GM21447 (cell line): ENCODE results near the gene GIPR.
"Not testable (repeated sequence)": the region's sequence is repeated elsewhere in the genome, so short reads cannot be mapped to it uniquely, and the experiment has no call there.

Experiments
- ATAC-seq: cut with Tn5 transposase; IDR thresholded peaks from one replicate; pipeline ENCODE4 v1.9.1; 2021; ENCODE audit not compliant: unreplicated experiment

GIPR gene

GRCh38 chr19:45687599-45687998, 19.6 kb downstream of the GIPR start:
- ATAC-seq = no peak

DNA sequence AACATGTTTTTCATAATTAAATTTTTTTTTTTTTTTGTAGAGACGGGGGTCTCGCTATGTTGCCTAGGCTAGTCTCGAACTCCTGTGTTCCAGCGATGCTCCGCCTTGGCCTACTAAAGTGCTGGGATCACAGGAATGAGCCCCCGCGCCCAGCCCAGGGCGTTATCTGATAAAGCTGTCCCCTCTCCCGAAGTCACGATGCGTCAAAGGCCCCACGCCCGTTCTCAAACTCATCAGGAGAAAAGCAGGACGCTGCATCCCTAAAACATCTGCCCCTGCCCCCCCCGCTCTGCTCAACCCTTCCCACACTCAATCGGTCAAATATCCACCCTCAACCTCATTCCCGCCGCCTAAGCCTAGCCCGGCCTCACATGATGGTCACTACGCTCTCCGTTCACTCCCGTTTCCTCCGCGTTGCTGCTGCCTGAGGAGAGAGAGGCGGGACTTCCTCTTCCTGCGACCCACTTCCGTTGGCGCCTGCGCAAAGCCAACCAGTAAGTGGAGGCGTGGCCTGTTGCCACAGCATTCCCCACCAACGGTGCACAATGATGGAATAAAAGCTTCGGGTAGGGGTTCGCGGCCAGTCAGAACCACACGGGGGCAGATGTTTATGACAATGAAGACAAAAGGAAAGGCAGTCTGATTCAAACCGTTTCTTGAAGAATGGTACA, 23.6 kb downstream of the GIPR start, which contains the start of gene SNRPD2:
Gene SNRPD2, minus strand, starts transcription at position 438 of the 671 bp plus-strand sequence. Its CDS starts 65 bp downstream, at position 373.
- peak; percentile 42 for ATAC-seq

GRCh38 chr19:45692187-45693105, 24.4 kb downstream of the GIPR start, which contains the start of gene QPCTL:
TSS of gene QPCTL (plus strand) at chr19:45692666. CDS start at chr19:45692704, 38 bp downstream.
- ATAC-seq = peak; percentile 84

DNA sequence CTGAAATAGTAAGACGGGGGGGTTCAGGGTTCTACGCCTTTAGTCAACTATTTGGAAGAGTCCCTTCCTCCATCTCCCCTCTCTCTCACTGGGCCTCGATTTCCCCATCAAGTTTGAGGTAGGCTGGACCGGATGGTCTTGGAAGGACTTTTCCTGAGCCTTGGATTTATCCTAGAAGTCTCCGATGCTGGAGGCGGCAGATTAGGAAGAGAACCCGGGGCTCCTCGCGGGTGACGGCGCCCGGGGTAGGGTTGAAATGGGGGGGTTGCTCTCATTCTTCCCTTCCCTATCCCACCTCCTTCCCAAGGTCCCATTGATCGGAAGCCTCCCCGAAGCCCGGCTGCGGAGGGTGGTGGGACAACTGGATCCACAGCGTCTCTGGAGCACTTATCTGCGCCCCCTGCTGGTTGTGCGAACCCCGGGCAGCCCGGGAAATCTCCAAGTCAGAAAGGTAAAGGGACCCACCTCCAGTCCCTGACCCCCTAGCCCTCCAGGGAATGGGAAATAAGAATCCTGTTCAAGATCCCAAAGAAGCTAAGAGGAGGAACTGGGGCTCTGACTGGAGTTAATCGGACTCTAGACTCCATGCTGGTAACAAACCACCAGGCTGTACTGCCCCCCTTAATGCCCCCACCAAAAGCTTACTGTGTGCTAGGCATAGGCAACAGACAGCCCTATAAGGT, 25.2 kb downstream of the GIPR start:
- ATAC-seq = no peak

DNA sequence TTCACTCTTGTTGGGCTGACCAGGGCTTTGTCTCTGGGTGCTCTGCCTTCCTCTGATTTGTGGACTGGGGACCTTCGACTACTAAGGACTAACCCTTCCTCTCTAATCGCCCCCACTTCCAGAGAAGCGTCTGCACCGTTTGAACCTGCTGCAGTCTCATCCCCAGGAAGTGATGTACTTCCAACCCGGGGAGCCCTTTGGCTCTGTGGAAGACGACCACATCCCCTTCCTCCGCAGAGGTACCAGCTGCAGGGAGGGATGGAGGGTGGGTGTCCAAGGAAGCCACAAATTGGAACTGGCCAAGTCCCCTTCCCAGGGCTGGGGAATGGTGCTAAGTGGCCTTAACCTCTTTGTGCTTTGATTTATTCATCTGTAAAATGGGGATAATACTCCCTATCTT, 33.7 kb downstream of the GIPR start:
- ATAC-seq = no peak

DNA sequence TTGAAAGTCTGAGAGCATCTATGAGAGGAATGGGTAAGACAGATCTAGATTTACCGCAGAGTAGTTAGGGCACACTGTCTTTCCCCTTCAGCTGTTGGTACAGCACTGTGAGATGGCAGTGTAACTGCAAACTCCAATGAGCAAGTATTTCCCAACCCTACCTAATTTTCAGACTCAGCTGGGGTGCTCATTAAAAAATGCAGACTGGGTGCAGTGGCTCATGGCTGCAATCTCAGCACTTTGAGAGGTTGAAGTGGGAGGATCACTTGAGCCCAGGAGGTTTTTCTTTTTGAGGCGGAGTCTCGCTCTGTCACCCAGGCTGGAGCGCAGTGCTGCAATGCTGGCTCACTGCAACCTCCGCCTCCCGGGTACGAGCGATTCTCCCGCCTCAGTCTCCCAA, 37.1 kb downstream of the GIPR start:
- no peak for ATAC-seq

GRCh38 chr19:45705710-45706415, 37.8 kb downstream of the GIPR start:
- no peak for ATAC-seq

DNA sequence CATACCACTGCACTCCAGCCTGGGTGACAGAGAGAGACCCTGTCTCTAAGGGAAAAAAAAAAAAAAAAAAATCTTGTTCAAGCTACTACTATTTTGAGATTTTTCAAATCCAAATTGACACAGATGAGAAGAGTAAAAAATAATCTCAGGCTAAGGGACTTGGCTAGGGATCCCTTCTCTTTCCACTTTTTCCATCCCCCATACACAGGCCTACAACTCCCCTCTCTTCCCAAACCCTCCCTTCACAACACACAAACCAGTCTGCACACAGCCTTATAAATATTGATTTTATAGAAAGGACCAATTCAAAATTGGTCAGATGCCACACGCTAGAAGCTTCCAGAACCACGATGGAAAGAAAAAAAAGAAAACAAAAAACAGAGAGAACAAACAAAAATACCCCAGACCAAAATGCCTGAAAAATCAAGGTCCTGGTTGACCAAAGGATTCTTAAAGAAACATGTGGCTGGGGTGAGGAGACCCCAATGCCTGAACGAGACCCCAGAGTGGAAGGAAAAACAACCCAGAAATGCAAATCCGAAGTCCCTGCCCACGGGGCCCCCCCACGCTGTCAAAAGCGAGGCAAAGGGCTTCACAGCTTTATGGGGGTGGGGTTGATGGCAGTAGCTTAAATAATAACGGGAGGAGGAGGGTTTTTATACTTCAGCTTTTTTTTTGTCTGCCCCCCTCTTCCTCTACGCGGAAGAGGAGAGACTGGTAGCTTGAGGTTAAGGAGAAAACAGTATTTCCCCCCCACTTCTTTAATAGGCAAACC, 42.5 kb downstream of the GIPR start:
- ATAC-seq = no peak

DNA sequence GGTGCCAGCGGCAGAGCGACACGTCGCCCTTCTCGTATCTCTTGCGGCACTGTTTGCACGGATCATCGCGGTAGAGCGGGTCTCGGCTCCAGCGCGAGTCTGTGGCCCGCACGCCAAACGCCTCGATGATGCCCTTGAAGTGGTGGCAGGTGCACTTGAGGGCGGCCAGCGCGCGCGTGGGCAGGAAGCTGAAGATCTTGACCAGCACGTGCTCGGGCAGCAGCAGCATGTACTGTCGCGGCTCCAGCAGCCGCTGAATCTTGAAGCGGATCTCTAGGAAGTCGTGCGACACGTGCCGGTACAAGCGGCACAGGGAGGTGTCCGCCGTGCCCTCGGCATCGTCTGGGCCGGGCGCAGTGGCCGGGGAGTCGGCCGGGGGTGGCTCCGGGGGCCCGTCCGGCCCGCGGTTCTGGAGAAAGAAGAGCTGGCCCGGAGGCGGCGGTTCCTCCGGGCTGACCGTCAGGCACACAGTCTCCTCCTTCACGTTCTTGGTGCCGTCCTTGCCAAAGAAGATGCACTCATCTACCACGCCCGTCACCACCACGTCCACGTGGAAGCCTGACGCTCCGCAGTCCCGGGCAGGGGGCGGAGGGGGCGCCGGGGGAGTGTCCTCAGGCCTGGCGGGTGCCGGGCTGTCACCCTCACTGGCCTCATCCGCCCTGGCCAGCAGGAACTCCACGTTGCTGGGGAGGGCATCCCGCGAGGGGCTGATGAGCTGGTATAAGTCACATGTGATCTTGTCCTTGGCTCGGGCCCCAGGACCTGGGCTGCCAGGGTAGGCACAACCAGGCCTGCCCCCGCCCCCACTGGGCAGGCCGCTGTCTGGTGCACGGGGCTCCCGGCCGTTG, 44.1 kb downstream of the GIPR start:
- no peak for ATAC-seq

DNA sequence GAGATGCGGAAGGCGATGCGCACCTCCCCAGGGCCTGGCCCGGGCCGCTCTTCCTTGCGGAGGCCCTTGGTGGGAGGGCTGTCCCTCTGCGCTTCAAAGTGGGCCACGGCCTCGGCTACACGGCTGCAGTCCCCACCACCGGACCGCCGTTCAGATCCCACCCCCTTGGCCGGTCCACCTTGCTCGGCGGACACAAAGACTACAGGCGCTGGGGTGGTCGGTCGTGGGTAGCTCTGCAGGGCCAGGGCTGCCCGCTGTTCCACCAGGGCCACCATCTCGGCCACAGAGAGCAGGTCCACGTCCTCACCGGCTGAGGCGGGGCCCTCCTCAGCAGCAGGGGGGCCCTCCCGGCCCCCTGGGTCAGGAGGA, 44.7 kb downstream of the GIPR start:
- no peak for ATAC-seq

- ATAC-seq = no peak
Measured at GRCh38 chr19:45713141-45713540, 45.1 kb downstream of the GIPR start.

DNA sequence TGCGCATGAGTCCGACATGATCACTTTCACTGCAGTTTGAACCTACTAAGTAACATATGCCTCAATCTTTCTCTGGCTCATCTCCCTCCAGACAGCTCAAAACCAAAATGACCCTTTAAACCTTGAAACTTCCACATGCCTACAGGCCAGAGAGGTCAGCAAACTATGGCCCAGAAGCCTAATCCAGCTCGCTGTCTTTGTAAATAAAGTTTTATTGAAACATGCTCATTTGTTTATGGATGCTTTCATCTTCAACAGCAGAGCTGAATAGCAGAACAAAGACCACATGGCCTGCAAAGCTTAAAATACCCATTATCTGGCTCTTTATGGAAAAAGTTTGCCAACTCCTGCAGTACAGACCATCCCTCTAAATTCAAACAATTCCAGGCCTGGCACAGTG, 47.1 kb downstream of the GIPR start:
- ATAC-seq = no peak

DNA sequence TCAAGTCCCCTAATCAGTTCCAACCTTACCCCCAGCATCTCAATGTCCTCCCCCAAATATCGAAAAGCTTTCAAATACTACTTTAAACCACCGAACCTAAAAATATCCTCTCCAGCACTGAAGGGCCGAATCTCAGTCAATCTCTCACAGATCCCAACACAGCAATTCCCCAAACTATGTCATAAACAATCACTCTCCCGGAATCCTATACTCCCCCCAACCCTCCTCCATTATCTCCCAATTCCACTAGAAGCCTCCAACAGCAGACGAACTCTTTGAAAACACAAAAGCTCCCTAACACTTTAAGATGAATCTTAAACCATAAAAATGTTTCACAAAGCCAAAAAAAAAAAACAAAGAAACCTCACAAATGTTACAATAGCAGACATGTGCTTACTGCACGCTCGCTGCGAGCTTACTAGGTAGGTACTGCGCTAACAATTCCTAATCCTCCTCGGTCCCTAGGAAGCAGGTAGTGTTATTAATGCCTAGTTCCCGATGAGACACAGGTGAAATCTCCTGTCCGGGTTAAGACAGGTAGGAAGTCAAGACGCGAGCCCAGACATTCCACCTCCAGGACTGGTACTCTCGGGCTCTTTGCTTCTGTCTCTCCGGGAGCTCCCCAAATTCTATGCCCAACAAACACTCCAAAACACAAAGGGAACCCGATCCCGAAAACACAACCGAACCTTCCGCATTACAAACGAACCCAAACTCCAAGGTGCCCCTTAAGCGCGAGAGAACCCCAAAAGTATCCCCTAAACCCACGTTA, 48.5 kb downstream of the GIPR start:
- ATAC-seq = no peak

GRCh38 chr19:45717131-45717982, 49.3 kb downstream of the GIPR start:
- ATAC-seq = peak; percentile 95

- ATAC-seq = no peak
Measured at GRCh38 chr19:45717983-45718650, 50.1 kb downstream of the GIPR start.

GRCh38 chr19:45720065-45720464, 52.0 kb downstream of the GIPR start:
- ATAC-seq = not testable (repeated sequence)

GRCh38 chr19:45728683-45729082, 60.7 kb downstream of the GIPR start:
- ATAC-seq = not testable (repeated sequence)
